Body of pancreas (tissue), 4 donors: ENCODE data around the gene LBH. TPM values are rescaled to one million over a fixed set of nuclear protein-coding genes. Genes with fewer than 3 reads are reported as not detected.

Experiments used
- ATAC-seq: fragments of 150-250 bp; one replicate; pipeline ENCODE4 v1.9.1; 2016
- DNase-seq, 4 donors: peaks; one replicate each; pipeline ENCODE4 v3.0.0-alpha.2; 2019
- H3K27ac ChIP-seq, 4 donors: fragments of 200-600 bp; sonication (generic); 1 replicate in 3 of 4; 2 replicates in 1 of 4; pipeline versions ENCODE4 v1.5.1 to v1.6.1; 2016 to 2019; ENCODE audit warnings: mild to moderate bottlenecking in 1 of 4, mixed read lengths in 1 of 4, moderate library complexity in 1 of 4
- H3K27me3 ChIP-seq, 2 donors: fragments of 200-600 bp; sonication (generic); one replicate each; pipeline ENCODE4 v1.6.0; 2016; ENCODE audit warnings: mild to moderate bottlenecking in 1 of 2
- H3K36me3 ChIP-seq, 2 donors: fragments of 200-600 bp; sonication (generic); replicated peaks in 1 of 2; 2 replicates each; pipeline ENCODE4 v1.5.1; 2016; ENCODE audit warnings: low read depth in 2 of 2; ENCODE audit not compliant: insufficient read depth in 1 of 2
- H3K4me1 ChIP-seq: fragments of 200-600 bp; sonication (generic); one replicate; pipeline ENCODE4 v1.6.0; 2016
- H3K4me3 ChIP-seq, 2 donors: fragments of 200-600 bp; sonication (generic); 1 replicate in 1 of 2; 2 replicates in 1 of 2; pipeline ENCODE4 v1.5.1; 2016 to 2019
- H3K9me3 ChIP-seq, 3 donors: fragments of 200-600 bp; sonication (generic); 1 replicate in 2 of 3; 2 replicates in 1 of 3; pipeline ENCODE4 v1.5.1; 2016
- POLR2A ChIP-seq, 3 donors: fragments of 450-650 bp; IDR thresholded peaks; one replicate each; pipeline ENCODE4 v1.6.1; 2016; ENCODE audit warnings: antibody characterized with exemption in 3 of 3, mild to moderate bottlenecking in 2 of 3
- WGBS, 2 donors: methylation state at CpG; one replicate each; pipeline ENCODE4 v1.1.5; 2017; 5-methylcytosine and 5-hydroxymethylcytosine counted together
- intact Hi-C: fragments of 100-400 bp; cut with DNase I; formaldehyde crosslinking; loops from one replicate; pipeline ENCODE4 v1.15.1; 2023
- total RNA-seq, 2 donors: library from RNA; depleted of rRNA; stranded (reverse); fragments of >200 nt; gene quantifications; one replicate each; pipeline ENCODE4 v1.1.0, GENCODE V29; 2016
- TF ChIP-seq, protein P1 (sequence below), 7 experiments: fragments of 450-650 bp in 4 of 7; fragments of 200-600 bp in 3 of 7; sonication (generic) in 3 of 7; IDR thresholded peaks; one replicate each; pipeline ENCODE4 v1.5.1; 2016 to 2019; ENCODE audit warnings: antibody characterized with exemption in 7 of 7

Gene LBH
- total RNA-seq, 2 donors from 2014 or later, result 10.9 to 23.1 TPM

- WGBS, 2 donors, result 52 to 94% methylated on average over 2 to 5 of the region's 5 CpGs
- intact Hi-C loops, result no loop called here
Measured at GRCh38 chr2:30222636-30223360, 8.5 kb upstream of the LBH start.

GRCh38 chr2:30223413-30223874, 7.9 kb upstream of the LBH start:
- no peak for ATAC-seq
- no peak for TF ChIP-seq POLR2A (IDR thresholded peaks at IDR 0.05)
- TF ChIP-seq, protein P1, sequence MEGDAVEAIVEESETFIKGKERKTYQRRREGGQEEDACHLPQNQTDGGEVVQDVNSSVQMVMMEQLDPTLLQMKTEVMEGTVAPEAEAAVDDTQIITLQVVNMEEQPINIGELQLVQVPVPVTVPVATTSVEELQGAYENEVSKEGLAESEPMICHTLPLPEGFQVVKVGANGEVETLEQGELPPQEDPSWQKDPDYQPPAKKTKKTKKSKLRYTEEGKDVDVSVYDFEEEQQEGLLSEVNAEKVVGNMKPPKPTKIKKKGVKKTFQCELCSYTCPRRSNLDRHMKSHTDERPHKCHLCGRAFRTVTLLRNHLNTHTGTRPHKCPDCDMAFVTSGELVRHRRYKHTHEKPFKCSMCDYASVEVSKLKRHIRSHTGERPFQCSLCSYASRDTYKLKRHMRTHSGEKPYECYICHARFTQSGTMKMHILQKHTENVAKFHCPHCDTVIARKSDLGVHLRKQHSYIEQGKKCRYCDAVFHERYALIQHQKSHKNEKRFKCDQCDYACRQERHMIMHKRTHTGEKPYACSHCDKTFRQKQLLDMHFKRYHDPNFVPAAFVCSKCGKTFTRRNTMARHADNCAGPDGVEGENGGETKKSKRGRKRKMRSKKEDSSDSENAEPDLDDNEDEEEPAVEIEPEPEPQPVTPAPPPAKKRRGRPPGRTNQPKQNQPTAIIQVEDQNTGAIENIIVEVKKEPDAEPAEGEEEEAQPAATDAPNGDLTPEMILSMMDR (IDR thresholded peaks at IDR 0.05), result no peak
- WGBS, 2 donors, result 61 to 80% methylated on average over 3 of the region's 3 CpGs
- H3K9me3 ChIP-seq, result no peaks in the 10 kb centered on the region
- H3K27ac ChIP-seq, result no peak overlapping the region
- no peak overlapping the region for H3K4me3 ChIP-seq
- no peak for DNase-seq
- no peaks in the 10 kb centered on the region for H3K36me3 ChIP-seq
- no peaks in the 10 kb centered on the region for H3K27me3 ChIP-seq
- H3K4me1 ChIP-seq, result peaks cover 4% of the 10 kb centered on the region
- intact Hi-C loops, result no loop called here

More at GRCh38 chr2:30222636-30223360, 8.5 kb upstream of the LBH start:
- Histone ChIP-seq H3K27me3 (no peaks in the 10 kb centered on the region), H3K27ac (no peak overlapping the region), H3K36me3 (no peaks in the 10 kb centered on the region), H3K4me1 (peaks cover 11% of the 10 kb centered on the region), H3K4me3 (no peak overlapping the region), H3K9me3 (no peaks in the 10 kb centered on the region)
- no peak for TF ChIP-seq POLR2A (IDR thresholded peaks at IDR 0.05)
- ATAC-seq, result no peak
- no peak for DNase-seq

DNA sequence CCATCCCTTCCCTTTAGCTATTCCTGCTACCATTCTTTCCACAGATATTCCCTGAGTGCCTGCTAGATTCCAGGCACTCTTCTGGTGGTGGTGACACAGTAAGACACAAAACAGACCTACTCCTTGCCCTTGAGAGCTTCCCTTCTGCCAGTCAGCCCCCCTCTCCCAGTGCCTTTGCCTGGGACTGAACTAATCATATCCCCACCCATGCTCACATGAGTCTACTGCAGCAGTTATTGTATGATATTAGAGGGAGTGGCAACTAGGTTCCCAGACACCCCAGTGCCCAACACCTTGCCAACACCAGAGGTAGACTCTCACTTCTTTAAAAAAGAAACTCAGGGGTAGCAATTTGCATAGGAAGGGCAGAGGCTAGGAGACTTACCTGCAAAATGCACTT, 7.2 kb upstream of the LBH start:
- no peaks in the 10 kb centered on the region for H3K36me3 ChIP-seq
- H3K4me1 ChIP-seq, result no peaks in the 10 kb centered on the region
- no peaks in the 10 kb centered on the region for H3K27me3 ChIP-seq
- intact Hi-C loops, result no loop called here
- DNase-seq (no peak), ATAC-seq (no peak)
- H3K4me3 ChIP-seq, result no peak overlapping the region
- no peaks in the 10 kb centered on the region for H3K9me3 ChIP-seq
- H3K27ac ChIP-seq, result no peak overlapping the region
- TF ChIP-seq POLR2A (IDR thresholded peaks at IDR 0.05), result no peak
- TF ChIP-seq, protein P1 (IDR thresholded peaks at IDR 0.05), result no peak

GRCh38 chr2:30225131-30225762, 6.1 kb upstream of the LBH start:
- peak overlapping the region in 2 of 4 donors; percentile 40 to 50 for H3K27ac ChIP-seq
- no peak for DNase-seq
- WGBS, 2 donors, result 55 to 63% methylated on average over 8 of the region's 8 CpGs
- H3K27me3 ChIP-seq, result no peaks in the 10 kb centered on the region
- intact Hi-C loops, result no loop called here
- no peaks in the 10 kb centered on the region for H3K36me3 ChIP-seq
- H3K4me1 ChIP-seq, result no peaks in the 10 kb centered on the region
- peak; percentile 51 for ATAC-seq
- H3K4me3 ChIP-seq, result no peak overlapping the region
- H3K9me3 ChIP-seq, result no peaks in the 10 kb centered on the region
- TF ChIP-seq, protein P1 (IDR thresholded peaks at IDR 0.05), result no peak
- TF ChIP-seq POLR2A (IDR thresholded peaks at IDR 0.05), result no peak

DNA sequence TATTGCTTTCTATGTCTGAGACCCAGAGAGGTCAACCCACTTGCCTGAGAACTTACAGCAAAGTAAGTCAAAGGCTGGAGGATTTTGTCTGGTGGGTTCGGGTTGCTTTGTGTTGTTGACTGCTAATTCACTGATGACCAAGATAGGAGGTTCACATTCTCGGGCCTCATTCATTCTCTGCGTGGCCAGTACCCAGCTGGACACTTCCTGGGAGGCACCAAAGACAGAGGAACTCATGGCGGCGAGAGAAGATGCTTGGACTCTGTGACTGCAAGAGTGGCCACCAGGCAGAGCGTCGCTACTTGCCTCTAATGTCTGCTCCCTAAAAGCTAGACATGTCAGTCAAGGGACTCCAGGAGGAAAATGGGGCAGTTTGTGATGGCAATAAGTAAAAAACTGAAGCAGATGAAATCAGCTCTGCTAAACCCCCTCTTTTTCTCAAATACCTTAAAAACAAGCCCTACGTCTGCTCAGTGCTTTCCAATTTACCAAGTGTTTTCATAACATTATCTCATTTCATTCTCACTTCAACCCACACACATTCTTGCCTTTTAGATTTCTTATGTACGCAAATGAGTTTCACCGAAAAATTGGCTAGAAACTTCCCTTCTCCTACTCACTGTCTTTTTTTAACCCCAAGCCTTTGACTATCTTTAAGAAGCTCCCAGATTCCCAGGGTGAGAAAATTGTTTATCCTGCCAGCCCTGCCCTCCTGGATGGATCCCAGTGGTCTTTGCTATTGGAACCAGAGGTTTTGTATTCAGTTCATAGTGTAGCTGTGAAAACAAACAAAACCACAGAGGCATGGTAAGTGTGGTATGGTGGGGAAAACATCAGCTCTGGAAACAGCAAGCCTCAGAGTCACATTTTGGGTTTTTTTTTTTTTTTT, 4.9 kb upstream of the LBH start:
- no peak overlapping the region for H3K4me3 ChIP-seq
- TF ChIP-seq POLR2A (IDR thresholded peaks at IDR 0.05), result no peak
- TF ChIP-seq, protein P1 (IDR thresholded peaks at IDR 0.05), result no peak
- peaks cover 7% of the 10 kb centered on the region for H3K4me1 ChIP-seq
- ATAC-seq (no peak), DNase-seq (no peak)
- H3K36me3 ChIP-seq, result no peaks in the 10 kb centered on the region
- H3K9me3 ChIP-seq, result no peaks in the 10 kb centered on the region
- 79 to 80% methylated on average over 10 of the region's 10 CpGs for WGBS, 2 donors
- peak overlapping the region in 2 of 4 donors; percentile 40 to 50 for H3K27ac ChIP-seq
- peaks cover 0 to 3% of the 10 kb centered on the region in 2 donors for H3K27me3 ChIP-seq
- intact Hi-C loops, result no loop called here
